H1 (cell line): ENCODE measurements around the gene MSI2. TPM values are rescaled to one million over a fixed set of nuclear protein-coding genes. Genes with fewer than 3 reads are reported as not detected.

Source experiments
- CTCF ChIA-PET: fragments of 300-600 bp; sonication (Branson Sonifier 250); formaldehyde crosslinking; loops from one replicate; lab custom pipeline; 2021; ENCODE audit not compliant: partially characterized antibody; lab: Charles Lee
- POLR2A ChIA-PET: fragments of 300-600 bp; sonication (Branson Sonifier 250); formaldehyde crosslinking; loops from one replicate; lab custom pipeline; 2021; ENCODE audit warnings: inconsistent platforms; ENCODE audit not compliant: partially characterized antibody; lab: Charles Lee
- DNase-seq, 2 experiments: peaks; one replicate each; pipeline versions ENCODE4 v3.0.0 to v3.0.0-alpha.2; 2010 to 2022; ENCODE audit warnings: low spot score in 2 of 2, low read depth in 1 of 2, mixed read lengths in 1 of 2
- FAIRE-seq: peaks from 2 replicates; lab custom pipeline; 2011; peaks lifted over from hg19 to GRCh38; lab: Jason Lieb, UNC
- H2AFZ ChIP-seq: 2 replicates; pipeline ENCODE4 v1.8.1; 2012; ENCODE audit warnings: low read length, inconsistent platforms
- H2AK5ac ChIP-seq: 2 replicates; pipeline ENCODE4 v1.6.1; 2013; ENCODE audit warnings: low read depth, low read length
- H2BK120ac ChIP-seq: replicated peaks from 2 replicates; pipeline ENCODE3; 2013; ENCODE audit warnings: low read depth, low read length, inconsistent platforms
- H2BK12ac ChIP-seq: 2 replicates; pipeline ENCODE4 v1.6.1; 2013; ENCODE audit warnings: low read depth, low read length
- H2BK15ac ChIP-seq: 2 replicates; pipeline ENCODE4 v1.6.1; 2013; ENCODE audit warnings: low read length
- H2BK20ac ChIP-seq: 2 replicates; pipeline ENCODE4 v1.6.1; 2013; ENCODE audit warnings: low read length
- H2BK5ac ChIP-seq: 2 replicates; pipeline ENCODE4 v1.6.1; 2013; ENCODE audit warnings: low read depth, low read length
- H3K14ac ChIP-seq: 2 replicates; pipeline ENCODE4 v1.6.1; 2013; ENCODE audit warnings: inconsistent platforms; ENCODE audit not compliant: insufficient read length
- H3K18ac ChIP-seq: 2 replicates; pipeline ENCODE4 v1.6.1; 2013; ENCODE audit warnings: low read length; ENCODE audit errors: extremely low read depth
- H3K23ac ChIP-seq: 2 replicates; pipeline ENCODE4 v1.6.1; 2013; ENCODE audit warnings: inconsistent platforms; ENCODE audit not compliant: insufficient read length
- H3K23me2 ChIP-seq: 2 replicates; pipeline ENCODE4 v1.6.1; 2013; ENCODE audit warnings: low read depth, low read length
- H3K27ac ChIP-seq: 2 replicates; pipeline ENCODE4 v1.6.1; 2011; ENCODE audit warnings: low read depth, low read length, inconsistent platforms
- H3K27me3 ChIP-seq, 4 experiments: replicated peaks in 1 of 4; 1 replicate in 1 of 4; 2 replicates in 3 of 4; pipeline versions ENCODE4 v1.6.1 to v1.8.1; 2011 to 2013; ENCODE audit warnings: low read length in 3 of 4, mild to moderate bottlenecking in 3 of 4, inconsistent platforms in 2 of 4, mixed read lengths in 2 of 4, moderate library complexity in 1 of 4; ENCODE audit not compliant: control insufficient read depth in 3 of 4, insufficient read depth in 3 of 4; ENCODE audit errors: extremely low read depth in 1 of 4
- H3K36me3 ChIP-seq, 4 experiments: 2 replicates each; pipeline versions ENCODE4 v1.6.1 to v1.8.1; 2011 to 2013; ENCODE audit warnings: mild to moderate bottlenecking in 4 of 4, low read length in 3 of 4, moderate library complexity in 2 of 4, control low read depth in 1 of 4, inconsistent platforms in 1 of 4; ENCODE audit not compliant: insufficient read depth in 4 of 4, control insufficient read depth in 2 of 4
- H3K4ac ChIP-seq: replicated peaks from 2 replicates; pipeline ENCODE3; 2013; ENCODE audit warnings: low read length, low read depth, mixed read lengths, inconsistent platforms; ENCODE audit not compliant: insufficient read length
- H3K4me1 ChIP-seq, 4 experiments: replicated peaks in 1 of 4; 1 replicate in 1 of 4; 2 replicates in 3 of 4; pipeline versions ENCODE4 v1.6.1 to v1.8.1; 2011 to 2013; ENCODE audit warnings: low read length in 3 of 4, inconsistent platforms in 2 of 4, mixed read lengths in 1 of 4; ENCODE audit not compliant: insufficient read depth in 4 of 4, control insufficient read depth in 3 of 4
- H3K4me2 ChIP-seq, 2 experiments: 2 replicates each; pipeline versions ENCODE4 v1.6.1 to v1.8.1; 2011 to 2013; ENCODE audit warnings: low read depth in 2 of 2, low read length in 2 of 2, control low read depth in 1 of 2, inconsistent platforms in 1 of 2, mild to moderate bottlenecking in 1 of 2; ENCODE audit not compliant: insufficient read depth in 1 of 2
- H3K4me3 ChIP-seq, 4 experiments: fragments of 200-600, 300-600 bp in 1 of 4; sonication (generic), shearing (Covaris generic), sonication (Bioruptor Twin) in 1 of 4; 2 replicates each; pipeline versions ENCODE4 v1.5.1 to v1.8.1; 2011 to 2016; ENCODE audit warnings: low read length in 4 of 4, low read depth in 3 of 4, control low read depth in 2 of 4, inconsistent platforms in 2 of 4, mild to moderate bottlenecking in 2 of 4, mixed read lengths in 1 of 4, moderate library complexity in 1 of 4; ENCODE audit not compliant: insufficient read depth in 2 of 4; ENCODE audit errors: extremely low read depth in 1 of 4
- H3K56ac ChIP-seq: replicated peaks from 2 replicates; pipeline ENCODE3; 2013; ENCODE audit warnings: low read depth, mild to moderate bottlenecking, mixed read lengths, low read length, inconsistent platforms; ENCODE audit not compliant: insufficient read length
- H3K79me1 ChIP-seq: 2 replicates; pipeline ENCODE4 v1.6.1; 2013; ENCODE audit warnings: low read depth, low read length, control low read depth
- H3K79me2 ChIP-seq, 2 experiments: 2 replicates each; pipeline versions ENCODE4 v1.6.1 to v1.8.1; 2012 to 2013; ENCODE audit warnings: low read length in 2 of 2, mild to moderate bottlenecking in 2 of 2, inconsistent platforms in 1 of 2; ENCODE audit not compliant: insufficient read depth in 2 of 2, control insufficient read depth in 1 of 2
- H3K9ac ChIP-seq, 4 experiments: replicated peaks in 1 of 4; 1 replicate in 1 of 4; 2 replicates in 3 of 4; pipeline versions ENCODE4 v1.6.1 to v1.8.1; 2011 to 2013; ENCODE audit warnings: low read depth in 3 of 4, low read length in 3 of 4, control low read depth in 2 of 4, mild to moderate bottlenecking in 2 of 4, moderate library complexity in 2 of 4, inconsistent platforms in 1 of 4; ENCODE audit errors: extremely low read depth in 1 of 4
- H3K9me3 ChIP-seq, 2 experiments: 2 replicates each; pipeline versions ENCODE4 v1.6.1 to v1.8.1; 2012 to 2013; ENCODE audit warnings: mild to moderate bottlenecking in 2 of 2, moderate library complexity in 2 of 2, control low read depth in 1 of 2, inconsistent platforms in 1 of 2, low read depth in 1 of 2, low read length in 1 of 2, mixed read lengths in 1 of 2; ENCODE audit not compliant: insufficient read depth in 2 of 2
- H4K20me1 ChIP-seq, 2 experiments: replicated peaks in 1 of 2; 2 replicates each; pipeline versions ENCODE3 to v1.8.1; 2011 to 2013; ENCODE audit warnings: inconsistent platforms in 2 of 2, low read length in 2 of 2, mild to moderate bottlenecking in 1 of 2; ENCODE audit not compliant: insufficient read depth in 2 of 2, control insufficient read depth in 1 of 2
- H4K5ac ChIP-seq: 2 replicates; pipeline ENCODE4 v1.6.1; 2013; ENCODE audit warnings: low read length, low read depth, mixed read lengths, inconsistent platforms; ENCODE audit not compliant: insufficient read length
- H4K8ac ChIP-seq: 2 replicates; pipeline ENCODE4 v1.8.0; 2013; ENCODE audit warnings: mild to moderate bottlenecking, moderate library complexity, low read length, inconsistent platforms; ENCODE audit not compliant: insufficient read depth; ENCODE audit errors: extremely low read depth
- H4K91ac ChIP-seq: replicated peaks from 2 replicates; pipeline ENCODE3; 2013; ENCODE audit warnings: low read length, mixed read lengths, inconsistent platforms; ENCODE audit not compliant: insufficient read length
- CTCF ChIP-seq, 3 experiments: IDR thresholded peaks; 1 replicate in 2 of 3; 2 replicates in 1 of 3; pipeline versions ENCODE4 v1.5.1 to v1.6.1; 2011; ENCODE audit warnings: low read length in 3 of 3, mild to moderate bottlenecking in 3 of 3, inconsistent platforms in 2 of 3, low read depth in 1 of 3, moderate library complexity in 1 of 3; ENCODE audit not compliant: insufficient read depth in 1 of 3; ENCODE audit errors: control extremely low read depth in 1 of 3
- EGR1 ChIP-seq: IDR thresholded peaks from 2 replicates; pipeline ENCODE4 v1.6.1; 2011; ENCODE audit warnings: low read depth, low read length, borderline replicate concordance
- FOSL1 ChIP-seq: IDR thresholded peaks from 2 replicates; pipeline ENCODE4 v1.6.1; 2011; ENCODE audit warnings: mild to moderate bottlenecking, low read depth, low read length, moderate library complexity; ENCODE audit not compliant: insufficient read depth
- HDAC2 ChIP-seq, 2 experiments: fragments of 300-600 bp in 1 of 2; sonication (generic) in 1 of 2; IDR thresholded peaks; 2 replicates each; pipeline ENCODE4 v1.6.1; 2011 to 2012; ENCODE audit warnings: low read depth in 2 of 2, low read length in 2 of 2, mild to moderate bottlenecking in 2 of 2, moderate library complexity in 2 of 2, borderline replicate concordance in 1 of 2, inconsistent platforms in 1 of 2
- POLR2AphosphoS5 ChIP-seq: IDR thresholded peaks from 2 replicates; pipeline ENCODE4 v1.6.1; 2011; ENCODE audit warnings: low read depth, low read length
- SUZ12 ChIP-seq: fragments of 200-600 bp; sonication (generic); IDR thresholded peaks from 2 replicates; pipeline ENCODE4 v1.6.1; 2012; ENCODE audit warnings: mild to moderate bottlenecking, inconsistent platforms, low read length, moderate library complexity, mixed read lengths
- WGBS, 2 experiments: shearing (Covaris generic) in 1 of 2; methylation state at CpG; one replicate each; pipeline versions ENCODE4 v1.1.6 to v1.1.7; 2013 to 2015; ENCODE audit warnings: low lambda C conversion rate in 2 of 2, mixed read lengths in 2 of 2, inconsistent platforms in 1 of 2, low coverage in 1 of 2, missing lambda C conversion rate in 1 of 2; ENCODE audit not compliant: insufficient replicate concordance in 2 of 2, insufficient coverage in 1 of 2, insufficient read length in 1 of 2; ENCODE audit errors: extremely low coverage in 1 of 2, missing lambda C conversion rate in 1 of 2; 5-methylcytosine and 5-hydroxymethylcytosine counted together
- polyA plus RNA-seq, 7 experiments: library from polyadenylated mRNA; depleted of rRNA in 3 of 7; stranded (reverse) in 5 of 7; unstranded in 2 of 7; fragments of >200 nt in 5 of 7; fragments of 200-250 nt in 2 of 7; gene quantifications; 1 replicate in 5 of 7; 2 replicates in 1 of 7; 4 replicates in 1 of 7; pipeline versions ENCODE4 v1.2.1 to v1.2.3, GENCODE V29; 2011 to 2013; ENCODE audit warnings: missing spikeins in 2 of 7, mixed read lengths in 2 of 7
- total RNA-seq: library from RNA; stranded (reverse); fragmentation: NEBNext Ultra II Directional; extraction: Animal tissue kit (Norgen Biotek cat#: 25700); gene quantifications from 2 replicates; pipeline ENCODE4 v1.2.1, GENCODE V29; 2021

The MSI2 gene
- total and polyA plus RNA-seq, 2 of the 8 experiments (the other 6 are each of a cell fraction or from before 2014, with no cell fraction given) = 36.7 to 80.6 TPM

GRCh38 chr17:57296231-57296630, 39.9 kb downstream of the MSI2 start:
- H3K4me1 ChIP-seq = peaks cover 9 to 12% (median 11%) of the 10 kb centered on the region in 4 experiments
- H3K23ac ChIP-seq = no peak overlapping the region
- H3K9me3 ChIP-seq = peaks cover 6 to 11% of the 10 kb centered on the region in 2 experiments; a peak in 2 of 4 replicates
- H3K4me2 ChIP-seq = no peak overlapping the region
- no peak overlapping the region for H3K9ac ChIP-seq
- H2BK120ac ChIP-seq = no peak overlapping the region
- H3K36me3 ChIP-seq = peaks cover 2 to 29% (median 19%) of the 10 kb centered on the region in 4 experiments; a peak in 7 of 8 replicates
- H2BK20ac ChIP-seq = no peak overlapping the region
- no peak overlapping the region for H3K27ac ChIP-seq
- 80% methylated on average over 4 of the region's 4 CpGs; no CpG with 5 or more reads in 1 of the 2 experiments for WGBS, 2 experiments
- H3K4ac ChIP-seq = no peak overlapping the region
- H2BK12ac ChIP-seq = no peak overlapping the region
- peaks cover 12% of the 10 kb centered on the region for H3K79me1 ChIP-seq
- ChIA-PET POLR2A (no interaction called here), CTCF (interaction anchor here (1.4 kb wide), 1 partner anchor 54 kb away, joined by 3 read pairs; no protein-coding TSS in a partner anchor)
- no peak overlapping the region for H4K91ac ChIP-seq
- H4K5ac ChIP-seq = no peak overlapping the region
- H3K14ac ChIP-seq = no peak overlapping the region
- no peak overlapping the region for H3K56ac ChIP-seq
- peaks cover 0 to 44% of the 10 kb centered on the region in 2 experiments; a peak in 2 of 4 replicates for H3K79me2 ChIP-seq
- FAIRE-seq (no peak), DNase-seq (no peak)
- no peak overlapping the region for H2BK5ac ChIP-seq
- no peaks in the 10 kb centered on the region for H3K23me2 ChIP-seq
- no peaks in the 10 kb centered on the region for H3K27me3 ChIP-seq
- no peak overlapping the region for H3K18ac ChIP-seq
- no peak overlapping the region for H2BK15ac ChIP-seq
- no peak overlapping the region for H3K4me3 ChIP-seq
- TF ChIP-seq EGR1 (no peak), CTCF (IDR thresholded peaks at IDR 0.05; ENCODE audit: control extremely low read depth in 1 of 3, insufficient read depth in 1 of 3, low read depth in 1 of 3, low read length in 3 of 3) (no peak), POLR2AphosphoS5 (no peak), SUZ12 (no peak), FOSL1 (no peak), HDAC2 (IDR thresholded peaks at IDR 0.05; ENCODE audit: borderline replicate concordance in 1 of 2, low read depth in 2 of 2, low read length in 2 of 2) (no peak)
- peaks cover 10% of the 10 kb centered on the region in 2 experiments for H4K20me1 ChIP-seq
- no peak overlapping the region for H2AK5ac ChIP-seq
- H2AFZ ChIP-seq = no peak overlapping the region
- H4K8ac ChIP-seq = no peak overlapping the region
